Natural killer cell (primary cell): Measurements from ENCODE around the gene CGREF1. TPM values are rescaled to one million over a fixed set of nuclear protein-coding genes. Genes with fewer than 3 reads are reported as not detected.

ENCODE experiments used
- ATAC-seq, 3 donors: fragments of 150-1000 bp in 2 of 3; fragments of 200-7000 bp in 1 of 3; cut with Tn5 transposase; 1 replicate in 1 of 3; 2 replicates in 2 of 3; pipeline ENCODE4 v1.10.0; 2021; ENCODE audit warnings: mild to moderate bottlenecking in 2 of 3, moderate library complexity in 2 of 3
- DNase-seq, 2 donors: peaks; one replicate each; pipeline versions ENCODE4 v3.0.0 to v3.0.0-alpha.2; 2013 to 2021; ENCODE audit warnings: mixed read lengths in 1 of 2
- H3K27ac ChIP-seq: one replicate; pipeline ENCODE4 v1.5.1; 2013; ENCODE audit warnings: mild to moderate bottlenecking, low read length
- H3K27me3 ChIP-seq: one replicate; pipeline ENCODE4 v1.6.1; 2013; ENCODE audit warnings: low read length; ENCODE audit not compliant: control insufficient read depth, insufficient read depth
- H3K36me3 ChIP-seq: one replicate; pipeline ENCODE4 v1.6.1; 2013; ENCODE audit warnings: low read length; ENCODE audit not compliant: control insufficient read depth, insufficient read depth
- H3K4me1 ChIP-seq: one replicate; pipeline ENCODE4 v1.6.1; 2013; ENCODE audit warnings: low read length; ENCODE audit not compliant: control insufficient read depth, insufficient read depth
- H3K4me3 ChIP-seq: one replicate; pipeline ENCODE4 v1.5.1; 2013; ENCODE audit warnings: low read length
- H3K9me3 ChIP-seq: one replicate; pipeline ENCODE4 v1.6.1; 2013; ENCODE audit warnings: low read length; ENCODE audit not compliant: control insufficient read depth, insufficient read depth
- H3K27ac Mint-ChIP-seq, 2 donors: one replicate each; pipeline ENCODE4 v1.8.0; 2022; ENCODE audit warnings: mild to moderate bottlenecking in 2 of 2, mixed read lengths in 2 of 2, moderate library complexity in 1 of 2
- H3K27me3 Mint-ChIP-seq, 2 donors: one replicate each; pipeline ENCODE4 v1.8.0; 2022; ENCODE audit warnings: low read depth in 2 of 2, mixed read lengths in 2 of 2
- H3K36me3 Mint-ChIP-seq: one replicate; pipeline ENCODE4 v1.8.0; 2022; ENCODE audit warnings: mixed read lengths
- H3K4me1 Mint-ChIP-seq, 2 donors: one replicate each; pipeline ENCODE4 v1.8.0; 2022; ENCODE audit warnings: mixed read lengths in 2 of 2
- H3K4me3 Mint-ChIP-seq: one replicate; pipeline ENCODE4 v1.8.0; 2022; ENCODE audit warnings: mild to moderate bottlenecking, moderate library complexity, mixed read lengths
- H3K9me3 Mint-ChIP-seq, 2 donors: one replicate each; pipeline ENCODE4 v1.8.0; 2022; ENCODE audit warnings: mixed read lengths in 2 of 2
- WGBS: methylation state at CpG from one replicate; pipeline ENCODE4 v1.1.7; 2013; ENCODE audit warnings: missing lambda C conversion rate; ENCODE audit not compliant: insufficient coverage; 5-methylcytosine and 5-hydroxymethylcytosine counted together
- intact Hi-C: fragments of 100-400 bp; cut with micrococcal nuclease; formaldehyde crosslinking; loops from one replicate; pipeline ENCODE4 v1.14.2; 2022
- total RNA-seq, 4 donors: library from RNA; stranded (reverse); fragments of 120-200 nt in 1 of 4; gene quantifications; one replicate each; pipeline versions ENCODE4 v1.2.3 to v1.2.4, GENCODE V29; 2013 to 2022
- TF ChIP-seq, protein P1 (sequence below): fragments of 200-600 bp; IDR thresholded peaks from one replicate; pipeline ENCODE4 v1.8.0; 2022; ENCODE audit warnings: antibody characterized with exemption

The CGREF1 gene
- total RNA-seq, 3 donors from 2014 or later (not counting 1 experiment from before 2014, with no cell fraction given), result not detected

DNA sequence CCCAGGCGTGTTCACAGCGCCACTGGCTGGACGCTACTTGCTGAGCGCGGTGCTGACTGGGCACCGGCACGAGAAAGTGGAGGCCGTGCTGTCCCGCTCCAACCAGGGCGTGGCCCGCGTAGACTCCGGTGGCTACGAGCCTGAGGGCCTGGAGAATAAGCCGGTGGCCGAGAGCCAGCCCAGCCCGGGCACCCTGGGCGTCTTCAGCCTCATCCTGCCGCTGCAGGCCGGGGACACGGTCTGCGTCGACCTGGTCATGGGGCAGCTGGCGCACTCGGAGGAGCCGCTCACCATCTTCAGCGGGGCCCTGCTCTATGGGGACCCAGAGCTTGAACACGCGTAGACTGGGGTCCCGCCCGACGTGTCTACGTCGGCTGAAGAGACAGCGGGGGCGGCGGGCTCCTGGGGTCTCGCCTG is 33.2 kb downstream of the CGREF1 start:
- no peaks in the 10 kb centered on the region for H3K27me3 Mint-ChIP-seq
- DNase-seq, result no peak
- Histone ChIP-seq H3K9me3 (no peaks in the 10 kb centered on the region), H3K4me1 (peaks cover 40% of the 10 kb centered on the region), H3K27ac (peak overlapping the region; percentile 82), H3K36me3 (no peaks in the 10 kb centered on the region), H3K27me3 (no peaks in the 10 kb centered on the region), H3K4me3 (peak overlapping the region; percentile 65)
- 3% methylated on average over 38 of the region's 38 CpGs for WGBS
- intact Hi-C loops, result loop anchor here (1.0 to 10.0 kb wide), 4 partner anchors 14 to 127 kb away; partner anchors contain the start of genes AGBL5, ATRAID, OST4 and PREB
- H3K4me1 Mint-ChIP-seq, result peaks cover 28 to 34% of the 10 kb centered on the region in 2 donors
- no peaks in the 10 kb centered on the region for H3K9me3 Mint-ChIP-seq
- H3K4me3 Mint-ChIP-seq, result peak overlapping the region; percentile 80
- ATAC-seq, result peak in 1 of 3 donors; percentile 0
- H3K36me3 Mint-ChIP-seq, result no peaks in the 10 kb centered on the region
- H3K27ac Mint-ChIP-seq, result peak overlapping the region; percentile 79 to 87
- TF ChIP-seq, protein P1, sequence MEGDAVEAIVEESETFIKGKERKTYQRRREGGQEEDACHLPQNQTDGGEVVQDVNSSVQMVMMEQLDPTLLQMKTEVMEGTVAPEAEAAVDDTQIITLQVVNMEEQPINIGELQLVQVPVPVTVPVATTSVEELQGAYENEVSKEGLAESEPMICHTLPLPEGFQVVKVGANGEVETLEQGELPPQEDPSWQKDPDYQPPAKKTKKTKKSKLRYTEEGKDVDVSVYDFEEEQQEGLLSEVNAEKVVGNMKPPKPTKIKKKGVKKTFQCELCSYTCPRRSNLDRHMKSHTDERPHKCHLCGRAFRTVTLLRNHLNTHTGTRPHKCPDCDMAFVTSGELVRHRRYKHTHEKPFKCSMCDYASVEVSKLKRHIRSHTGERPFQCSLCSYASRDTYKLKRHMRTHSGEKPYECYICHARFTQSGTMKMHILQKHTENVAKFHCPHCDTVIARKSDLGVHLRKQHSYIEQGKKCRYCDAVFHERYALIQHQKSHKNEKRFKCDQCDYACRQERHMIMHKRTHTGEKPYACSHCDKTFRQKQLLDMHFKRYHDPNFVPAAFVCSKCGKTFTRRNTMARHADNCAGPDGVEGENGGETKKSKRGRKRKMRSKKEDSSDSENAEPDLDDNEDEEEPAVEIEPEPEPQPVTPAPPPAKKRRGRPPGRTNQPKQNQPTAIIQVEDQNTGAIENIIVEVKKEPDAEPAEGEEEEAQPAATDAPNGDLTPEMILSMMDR, result no peak

DNA sequence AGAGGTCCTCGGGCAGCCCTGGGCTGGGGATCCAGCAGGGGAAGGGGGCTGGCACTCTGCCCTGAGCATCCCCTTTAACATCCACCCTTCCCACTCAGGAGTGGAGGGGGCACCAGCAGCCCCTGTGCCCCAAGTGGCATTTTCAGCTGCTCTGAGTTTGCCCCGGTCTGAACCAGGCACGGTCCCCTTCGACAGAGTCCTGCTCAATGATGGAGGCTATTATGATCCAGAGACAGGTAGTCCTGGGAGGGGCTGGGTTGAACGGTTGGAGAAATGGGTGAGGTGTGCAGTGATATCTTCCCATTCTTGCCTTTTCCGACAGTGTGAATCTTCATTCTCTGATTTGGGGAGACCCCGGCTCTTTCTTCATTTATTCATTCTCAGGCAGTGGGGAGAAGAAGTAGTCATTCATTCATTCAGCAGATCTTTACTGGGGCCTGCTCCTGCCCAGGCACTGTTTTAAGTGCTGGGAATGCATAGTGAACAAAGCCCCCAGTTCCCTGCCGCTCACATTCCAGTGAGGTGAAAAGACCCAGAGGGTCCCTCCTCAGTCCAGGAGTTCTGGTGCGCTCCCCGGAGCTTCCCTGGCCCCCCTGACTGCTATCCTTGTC is 33.8 kb downstream of the CGREF1 start:
- no peak for ATAC-seq
- Histone ChIP-seq H3K9me3 (no peaks in the 10 kb centered on the region), H3K27me3 (no peaks in the 10 kb centered on the region), H3K27ac (peak overlapping the region; percentile 82), H3K4me3 (peak overlapping the region; percentile 65), H3K36me3 (no peaks in the 10 kb centered on the region), H3K4me1 (peaks cover 43% of the 10 kb centered on the region)
- Mint-ChIP-seq H3K4me1 (peaks cover 29 to 40% of the 10 kb centered on the region in 2 donors), H3K27ac (peak overlapping the region; percentile 79 to 87), H3K36me3 (no peaks in the 10 kb centered on the region), H3K9me3 (no peaks in the 10 kb centered on the region), H3K27me3 (no peaks in the 10 kb centered on the region), H3K4me3 (peak overlapping the region; percentile 80)
- intact Hi-C loops, result loop anchor here (5.0 to 10.0 kb wide), 2 partner anchors 50 to 127 kb away; partner anchors contain the start of genes ATRAID, PREB, PRR30 and SLC5A6
- no peak for DNase-seq
- 72% methylated on average over 8 of the region's 10 CpGs for WGBS
- TF ChIP-seq, protein P1, result no peak

DNA sequence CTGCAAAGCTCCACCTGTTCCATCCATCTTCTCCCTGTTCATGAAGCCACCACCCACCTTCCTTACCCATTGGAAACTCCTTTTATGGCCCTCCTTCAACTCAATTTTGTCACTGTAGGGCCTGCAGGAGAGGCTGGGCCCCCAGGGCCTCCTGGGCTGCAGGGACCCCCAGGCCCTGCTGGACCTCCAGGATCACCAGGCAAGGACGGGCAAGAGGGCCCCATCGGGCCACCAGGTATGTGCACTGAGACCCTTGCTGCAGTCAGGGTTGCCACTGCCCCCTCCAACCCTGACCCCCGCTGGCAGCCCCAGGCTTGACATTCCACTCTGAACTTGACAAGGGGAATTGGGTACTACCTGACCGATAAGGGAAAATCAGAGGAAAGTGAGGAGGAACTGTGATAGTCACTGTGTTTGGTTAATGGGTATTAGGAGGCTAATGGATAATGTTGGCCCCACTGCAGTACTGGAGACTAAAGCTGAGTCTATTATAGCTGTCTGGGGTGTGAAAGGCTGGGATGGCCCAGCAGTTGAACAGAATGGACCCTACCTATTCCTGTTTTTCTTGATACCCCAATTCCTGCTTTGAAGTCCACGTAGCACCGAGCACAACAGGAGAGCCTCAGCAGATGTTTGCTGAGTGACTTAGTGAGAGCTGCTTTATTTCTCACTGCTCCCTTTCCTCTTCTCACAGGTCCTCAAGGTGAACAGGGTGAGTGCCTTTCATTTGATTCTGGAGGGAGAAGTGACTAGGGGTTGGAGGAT is 34.4 kb downstream of the CGREF1 start:
- no peaks in the 10 kb centered on the region for H3K27me3 Mint-ChIP-seq
- H3K4me1 Mint-ChIP-seq, result peaks cover 29 to 43% of the 10 kb centered on the region in 2 donors
- Histone ChIP-seq H3K4me1 (peaks cover 43% of the 10 kb centered on the region), H3K36me3 (no peaks in the 10 kb centered on the region), H3K27me3 (no peaks in the 10 kb centered on the region), H3K4me3 (no peak overlapping the region), H3K27ac (no peak overlapping the region), H3K9me3 (no peaks in the 10 kb centered on the region)
- H3K4me3 Mint-ChIP-seq, result peak overlapping the region; percentile 21
- DNase-seq (no peak), ATAC-seq (no peak)
- TF ChIP-seq, protein P1, result no peak
- intact Hi-C loops, result loop anchor here (5.0 to 10.0 kb wide), 2 partner anchors 50 to 128 kb away; partner anchors contain the start of genes ATRAID, PREB, PRR30 and SLC5A6
- no peaks in the 10 kb centered on the region for H3K36me3 Mint-ChIP-seq
- H3K9me3 Mint-ChIP-seq, result no peaks in the 10 kb centered on the region
- H3K27ac Mint-ChIP-seq, result no peak overlapping the region
- 88% methylated on average over 6 of the region's 6 CpGs for WGBS
